Ovary (tissue), 9 donors: ENCODE data around the gene GBX1. TPM values are rescaled to one million over a fixed set of nuclear protein-coding genes. Genes with fewer than 3 reads are reported as not detected.

Experiments
- DNase-seq, 5 donors: peaks; one replicate each; pipeline ENCODE4 v3.0.0-alpha.2; 2019 to 2020
- H3K27ac ChIP-seq, 2 donors: fragments of 200-600 bp; one replicate each; pipeline versions ENCODE4 v1.5.1 to v1.8.0; 2019 to 2022
- H3K27me3 ChIP-seq: fragments of 200-600 bp; one replicate; pipeline ENCODE4 v1.8.0; 2022
- H3K36me3 ChIP-seq: fragments of 200-600 bp; sonication (generic); one replicate; pipeline ENCODE4 v1.5.1; 2019
- H3K4me1 ChIP-seq: one replicate; pipeline ENCODE4 v1.8.1; 2013; ENCODE audit warnings: mild to moderate bottlenecking, moderate library complexity; ENCODE audit not compliant: insufficient read depth
- H3K4me3 ChIP-seq: fragments of 200-600 bp; sonication (generic); one replicate; pipeline ENCODE4 v1.5.1; 2017
- H3K9me3 ChIP-seq, 2 donors: fragments of 200-600 bp in 1 of 2; sonication (generic) in 1 of 2; one replicate each; pipeline versions ENCODE4 v1.5.1 to v1.8.1; 2013 to 2019; ENCODE audit warnings: mild to moderate bottlenecking in 1 of 2, moderate library complexity in 1 of 2
- EP300 ChIP-seq: sonication (generic); formaldehyde crosslinking; IDR thresholded peaks from one replicate; pipeline ENCODE4 v1.6.1; 2017; ENCODE audit warnings: antibody characterized with exemption
- POLR2A ChIP-seq: fragments of 450-650 bp; IDR thresholded peaks from one replicate; pipeline ENCODE4 v1.6.1; 2017; ENCODE audit warnings: antibody characterized with exemption, mild to moderate bottlenecking, moderate library complexity
- WGBS, 3 donors: extraction: QIAGEN DNeasy Blood & Tissue Kit in 1 of 3; methylation state at CpG; one replicate each; pipeline versions ENCODE4 v1.1.5 to v1.1.7; 2013 to 2017; 5-methylcytosine and 5-hydroxymethylcytosine counted together
- intact Hi-C, 4 donors: fragments of 100-400 bp; cut with DNase I; formaldehyde crosslinking; loops; one replicate each; pipeline versions ENCODE4 v1.11.0 to v1.15.1; 2022 to 2023
- polyA plus RNA-seq, 2 donors: library from polyadenylated mRNA; stranded (reverse); fragments of 200-250 nt in 1 of 2; fragments of 350-450 nt in 1 of 2; fragmentation: Illumina TruSeq in 1 of 2; extraction: RNeasy Lipid Tissue Mini Kit (QIAGEN cat#74804) in 1 of 2; gene quantifications; one replicate each; pipeline ENCODE4 v1.2.3, GENCODE V29; 2013 to 2014
- total RNA-seq, 7 donors: library from RNA; depleted of rRNA in 2 of 7; stranded (reverse); fragments of >200 nt in 2 of 7; fragmentation: NEBNext Ultra II Directional in 3 of 7; extraction: Animal tissue kit (Norgen Biotek cat#: 25700) in 3 of 7; gene quantifications; one replicate each; pipeline versions ENCODE4 v1.1.0 to v1.2.4, GENCODE V29; 2016 to 2023
- TF ChIP-seq, protein P1 (sequence below), 3 donors: fragments of 450-650 bp in 2 of 3; fragments of 200-600 bp in 1 of 3; IDR thresholded peaks; one replicate each; pipeline versions ENCODE4 v1.5.1 to v1.8.0; 2016 to 2022; ENCODE audit warnings: antibody characterized with exemption in 3 of 3, mild to moderate bottlenecking in 1 of 3
- donor health status: DM: no; HTN: no; CAD: no; lungs with moderate emphysema.
- donor health status: DM: no; HTN: no; CAD: no.
- donor health status: Bipolar disorder and iron deficiency.
- donor health status: DM: yes; HTN: yes; CAD: no.
- donor health status: DM: no; HTN: no; CAD: no.
- donor health status: DM: yes; HTN: yes; CAD: no.

Gene GBX1
- total and polyA plus RNA-seq, 9 donors: not detected

DNA sequence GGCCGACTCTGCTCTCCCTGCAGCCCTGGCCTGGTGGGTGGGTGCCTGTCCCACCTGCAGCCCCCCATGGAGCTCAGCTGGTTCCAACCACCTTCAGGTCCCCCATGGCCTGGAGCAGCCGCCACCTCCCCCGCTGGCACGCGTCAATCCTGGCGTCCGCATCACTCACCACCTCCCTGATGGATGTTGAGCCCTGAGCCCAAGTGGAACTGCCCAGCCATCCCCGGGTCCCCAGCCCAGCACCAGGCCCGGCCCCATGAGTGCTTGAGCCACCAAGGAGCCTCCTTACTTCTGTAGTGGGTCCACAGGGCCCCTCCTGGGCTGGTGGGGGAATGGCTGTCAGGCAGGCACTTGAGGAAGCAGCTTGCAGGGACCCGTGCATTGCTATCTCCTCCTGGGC lies 66.6 kb downstream of the GBX1 start:
- H3K36me3 ChIP-seq: no peaks in the 10 kb centered on the region
- H3K9me3 ChIP-seq: no peaks in the 10 kb centered on the region
- WGBS, 3 donors: 88 to 95% (median 89%) methylated on average over 10 of the region's 10 CpGs
- peak in 1 of 5 donors; percentile 28 for DNase-seq
- H3K4me3 ChIP-seq: no peak overlapping the region
- H3K4me1 ChIP-seq: peaks cover 2% of the 10 kb centered on the region
- H3K27me3 ChIP-seq: no peaks in the 10 kb centered on the region
- intact Hi-C loops: no loop called here
- no peak overlapping the region for H3K27ac ChIP-seq
- TF ChIP-seq EP300 (no peak), POLR2A (no peak)
- TF ChIP-seq, protein P1, sequence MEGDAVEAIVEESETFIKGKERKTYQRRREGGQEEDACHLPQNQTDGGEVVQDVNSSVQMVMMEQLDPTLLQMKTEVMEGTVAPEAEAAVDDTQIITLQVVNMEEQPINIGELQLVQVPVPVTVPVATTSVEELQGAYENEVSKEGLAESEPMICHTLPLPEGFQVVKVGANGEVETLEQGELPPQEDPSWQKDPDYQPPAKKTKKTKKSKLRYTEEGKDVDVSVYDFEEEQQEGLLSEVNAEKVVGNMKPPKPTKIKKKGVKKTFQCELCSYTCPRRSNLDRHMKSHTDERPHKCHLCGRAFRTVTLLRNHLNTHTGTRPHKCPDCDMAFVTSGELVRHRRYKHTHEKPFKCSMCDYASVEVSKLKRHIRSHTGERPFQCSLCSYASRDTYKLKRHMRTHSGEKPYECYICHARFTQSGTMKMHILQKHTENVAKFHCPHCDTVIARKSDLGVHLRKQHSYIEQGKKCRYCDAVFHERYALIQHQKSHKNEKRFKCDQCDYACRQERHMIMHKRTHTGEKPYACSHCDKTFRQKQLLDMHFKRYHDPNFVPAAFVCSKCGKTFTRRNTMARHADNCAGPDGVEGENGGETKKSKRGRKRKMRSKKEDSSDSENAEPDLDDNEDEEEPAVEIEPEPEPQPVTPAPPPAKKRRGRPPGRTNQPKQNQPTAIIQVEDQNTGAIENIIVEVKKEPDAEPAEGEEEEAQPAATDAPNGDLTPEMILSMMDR (IDR thresholded peaks at IDR 0.05): no peak

DNA sequence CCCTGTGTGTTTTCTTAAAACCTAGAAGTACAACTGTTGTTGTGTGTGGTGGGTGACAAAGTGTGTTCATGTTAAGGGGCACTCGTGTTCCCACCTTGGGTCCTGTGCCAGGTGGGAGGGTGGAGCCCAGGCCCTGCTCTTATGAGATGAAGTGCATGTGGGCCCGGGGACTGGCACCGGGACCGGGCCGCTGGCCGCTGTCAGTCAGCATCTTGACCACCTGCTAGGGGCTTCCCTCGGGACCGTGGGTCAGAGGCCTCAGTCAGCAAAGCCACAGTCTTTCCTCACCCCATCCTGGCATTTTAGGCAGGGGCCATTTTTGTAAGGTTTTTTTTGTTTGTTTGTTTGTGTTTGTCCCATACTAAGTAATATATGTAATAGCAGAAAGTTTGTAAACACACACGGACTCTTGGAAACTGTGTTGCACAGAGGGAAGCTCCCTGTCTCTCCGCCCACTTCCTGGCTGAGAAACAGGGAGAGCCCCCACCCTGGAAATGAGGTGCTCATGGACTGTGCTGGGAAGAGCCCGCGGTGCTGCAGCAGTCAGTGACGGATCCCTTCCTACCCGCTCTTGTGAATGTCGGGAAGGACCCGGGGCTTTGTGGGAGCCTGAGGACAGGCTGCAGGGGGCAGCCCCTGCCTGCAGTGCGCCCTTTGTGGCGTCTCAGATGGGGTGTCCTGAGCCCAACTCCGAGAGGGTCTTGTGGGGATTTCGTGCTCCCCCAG lies 67.8 kb downstream of the GBX1 start:
- Histone ChIP-seq H3K27ac (no peak overlapping the region), H3K36me3 (no peaks in the 10 kb centered on the region), H3K4me1 (peaks cover 5% of the 10 kb centered on the region), H3K4me3 (no peak overlapping the region), H3K9me3 (no peaks in the 10 kb centered on the region), H3K27me3 (no peaks in the 10 kb centered on the region)
- intact Hi-C loops: no loop called here
- WGBS, 3 donors: 72 to 80% (median 74%) methylated on average over 20 of the region's 20 CpGs
- no peak for DNase-seq
- TF ChIP-seq EP300 (no peak), POLR2A (no peak)
- TF ChIP-seq, protein P1 (IDR thresholded peaks at IDR 0.05): no peak

Other genes with a start within 250 kb of the GBX1 start
- gene KCNH2, start 189.4 kb downstream of the GBX1 start, total RNA-seq: 10 to 100 TPM in 2 of 7 donors, 1 to 10 TPM in 5; 2.0 to 26.3 (median 8.0) TPM
- 1 to 10 TPM; 3.0 to 5.0 TPM for gene KCNH2, start 189.4 kb downstream of the GBX1 start, polyA plus RNA-seq
- 10 to 100 TPM in 1 of 7 donors, 1 to 10 TPM in 6; 2.9 to 26.0 (median 5.4) TPM for gene NOS3, start 176.7 kb downstream of the GBX1 start, total RNA-seq
- gene NOS3, start 176.7 kb downstream of the GBX1 start, polyA plus RNA-seq: 1 to 10 TPM; 1.0 to 8.9 TPM
- gene ATG9B, start 143.2 kb downstream of the GBX1 start, total RNA-seq: 1 to 10 TPM in 1 of 7 donors, under 1 TPM in 6; 0.18 to 1.0 (median 0.40) TPM
- under 1 TPM; 0.03 to 0.19 TPM for gene ATG9B, start 143.2 kb downstream of the GBX1 start, polyA plus RNA-seq
- gene ABCB8, start 139.2 kb downstream of the GBX1 start, total RNA-seq: 10 to 100 TPM; 15.5 to 45.2 (median 29.1) TPM
- 10 to 100 TPM in 1 of 2 donors, 1 to 10 TPM in 1; 6.1 to 14.7 TPM for gene ABCB8, start 139.2 kb downstream of the GBX1 start, polyA plus RNA-seq
- gene ASIC3, start 119.2 kb downstream of the GBX1 start, total RNA-seq: 1 to 10 TPM; 2.5 to 9.4 (median 4.5) TPM
- gene ASIC3, start 119.2 kb downstream of the GBX1 start, polyA plus RNA-seq: 1 to 10 TPM; 1.0 to 2.9 TPM
- 1 to 10 TPM; 2.7 to 5.9 (median 4.1) TPM for gene CDK5, start 109.8 kb downstream of the GBX1 start, total RNA-seq
- gene CDK5, start 109.8 kb downstream of the GBX1 start, polyA plus RNA-seq: 1 to 10 TPM; 3.8 to 9.4 TPM
- gene SLC4A2, start 108.1 kb downstream of the GBX1 start, total RNA-seq: 100 to 1,000 TPM in 4 of 7 donors, 10 to 100 TPM in 3; 55.6 to 127 (median 108) TPM
- 10 to 100 TPM; 10.5 to 53.2 TPM for gene SLC4A2, start 108.1 kb downstream of the GBX1 start, polyA plus RNA-seq
- gene FASTK, start 86.9 kb downstream of the GBX1 start, total RNA-seq: 10 to 100 TPM; 58.0 to 93.3 (median 75.8) TPM
- gene FASTK, start 86.9 kb downstream of the GBX1 start, polyA plus RNA-seq: 10 to 100 TPM in 1 of 2 donors, 1 to 10 TPM in 1; 5.4 to 95.2 TPM
- gene TMUB1, start 84.2 kb downstream of the GBX1 start, total RNA-seq: 10 to 100 TPM; 19.0 to 40.3 (median 33.8) TPM
- gene TMUB1, start 84.2 kb downstream of the GBX1 start, polyA plus RNA-seq: 10 to 100 TPM in 1 of 2 donors, 1 to 10 TPM in 1; 1.9 to 28.8 TPM
- 100 to 1,000 TPM in 4 of 7 donors, 10 to 100 TPM in 3; 58.7 to 125 (median 101) TPM for gene AGAP3, start 81.2 kb downstream of the GBX1 start, total RNA-seq
- gene AGAP3, start 81.2 kb downstream of the GBX1 start, polyA plus RNA-seq: 10 to 100 TPM; 22.3 to 77.4 TPM
- not detected for gene ASB10, start 19.6 kb upstream of the GBX1 start, total RNA-seq
- gene ASB10, start 19.6 kb upstream of the GBX1 start, polyA plus RNA-seq: not detected
- 1 to 10 TPM in 3 of 7 donors, not detected in 4; 1.0 to 1.3 (median 1.1) TPM for gene H2BK1, start 42.8 kb upstream of the GBX1 start, total RNA-seq
- gene H2BK1, start 42.8 kb upstream of the GBX1 start, polyA plus RNA-seq: under 1 TPM in 1 of 2 donors, not detected in 1; 0.36 TPM
- 10 to 100 TPM; 20.5 to 40.3 (median 31.0) TPM for gene ABCF2, start 59.5 kb upstream of the GBX1 start, total RNA-seq
- gene ABCF2, start 59.5 kb upstream of the GBX1 start, polyA plus RNA-seq: 10 to 100 TPM; 13.6 to 19.9 TPM
- 10 to 100 TPM; 19.3 to 36.2 (median 28.5) TPM for gene CHPF2, start 64.8 kb upstream of the GBX1 start, total RNA-seq
- 10 to 100 TPM in 1 of 2 donors, 1 to 10 TPM in 1; 8.4 to 18.8 TPM for gene CHPF2, start 64.8 kb upstream of the GBX1 start, polyA plus RNA-seq
- gene SMARCD3, start 81.0 kb upstream of the GBX1 start, total RNA-seq: 100 to 1,000 TPM in 4 of 7 donors, 10 to 100 TPM in 3; 30.2 to 203 (median 101) TPM
- 10 to 100 TPM; 43.5 to 56.1 TPM for gene SMARCD3, start 81.0 kb upstream of the GBX1 start, polyA plus RNA-seq
- 10 to 100 TPM; 38.6 to 57.3 (median 45.6) TPM for gene NUB1, start 174.1 kb upstream of the GBX1 start, total RNA-seq
- 100 to 1,000 TPM in 1 of 2 donors, 10 to 100 TPM in 1; 33.8 to 162 TPM for gene NUB1, start 174.1 kb upstream of the GBX1 start, polyA plus RNA-seq
- gene WDR86, start 242.3 kb upstream of the GBX1 start, total RNA-seq: 10 to 100 TPM in 5 of 7 donors, 1 to 10 TPM in 2; 1.2 to 43.4 (median 19.4) TPM
- gene WDR86, start 242.3 kb upstream of the GBX1 start, polyA plus RNA-seq: 1 to 10 TPM in 1 of 2 donors, under 1 TPM in 1; 0.77 to 3.1 TPM